Measurements from ENCODE around the gene GPR33. TPM values are rescaled to one million over a fixed set of nuclear protein-coding genes. Genes with fewer than 3 reads are reported as not detected.

The GPR33 gene
- total and polyA plus RNA-seq, 10 of the 15 experiments (the other 5 are each of a cell fraction or from before 2014, with no cell fraction given), result not detected

DNA sequence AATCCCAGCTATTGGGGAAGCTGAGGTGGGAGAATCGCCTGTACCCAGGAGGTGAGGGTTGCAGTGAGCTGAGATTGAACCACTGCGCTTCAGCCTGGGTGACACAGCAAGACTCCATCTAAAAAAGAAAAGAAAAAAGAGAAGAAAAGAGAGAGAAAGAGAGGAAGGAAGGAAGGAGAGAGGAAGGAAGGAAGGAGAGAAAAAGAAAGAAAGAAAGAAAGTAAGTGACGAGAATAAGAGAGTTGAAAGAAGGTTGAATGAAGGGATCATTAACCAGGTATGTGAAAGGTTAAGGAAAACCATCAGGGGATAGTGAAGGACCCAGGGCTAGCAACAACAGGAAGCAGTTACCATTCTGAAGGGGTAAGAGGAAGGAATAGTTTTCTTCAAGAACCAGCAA lies 26.3 kb downstream of the GPR33 start:
- no TSS peak for BruUV-seq (replicated peaks)
- ChIA-PET RAD21 (ENCODE audit: unreplicated experiment) (no interaction called here), CTCF (interaction anchor here (1.1 to 1.2 kb wide), 2 partner anchors 783 to 793 kb away, joined by 3 to 4 read pairs; no protein-coding TSS in a partner anchor), POLR2A (no interaction called here), SMC1A (ENCODE audit: uncharacterized antibody, unreplicated experiment) (interaction anchor here (1.1 kb wide), 1 partner anchor 24 kb away, joined by 3 read pairs; no protein-coding TSS in a partner anchor)
- ATAC-seq (no peak), FAIRE-seq (no peak), DNase-seq (ENCODE audit: low read depth, low spot score) (no peak)
- peaks cover 6% of the 10 kb centered on the region for H3K79me2 ChIP-seq (ENCODE audit: control insufficient read depth, insufficient read depth, low read length)
- no peaks in the 10 kb centered on the region for H3K36me3 ChIP-seq (ENCODE audit: control insufficient read depth in 2 of 2, insufficient read depth in 2 of 2, low read length in 1 of 2)
- no peak overlapping the region for H3K4me3 ChIP-seq
- TF ChIP-seq FOXK2 (IDR thresholded peaks at IDR 0.05) (0 out of 2 replicates have a peak, but pooled peaks have one; percentile 35), NR2C2 (IDR thresholded peaks at IDR 0.05; ENCODE audit: borderline replicate concordance, control insufficient read depth, insufficient read length, low read depth) (no peak), NFYB (IDR thresholded peaks at IDR 0.05; ENCODE audit: insufficient read depth, low read depth, low read length) (no peak), JUNB (IDR thresholded peaks at IDR 0.05) (no peak)
- no peaks in the 10 kb centered on the region for H3K9me3 ChIP-seq (replicated peaks; ENCODE audit: control insufficient read depth, insufficient read depth, low read length)
- no peak overlapping the region for H3K27ac ChIP-seq (ENCODE audit: control insufficient read depth, insufficient read depth)
- no peaks in the 10 kb centered on the region for H4K20me1 ChIP-seq (ENCODE audit: control insufficient read depth, insufficient read depth)
- peak overlapping the region; percentile 29; the same call in 1 of the 2 replicates for H2AFZ ChIP-seq (ENCODE audit: control insufficient read depth, low read depth, low read length)
- no peaks in the 10 kb centered on the region for H3K27me3 ChIP-seq (replicated peaks in 1 of 2; ENCODE audit: control insufficient read depth in 2 of 2, insufficient read depth in 2 of 2, low read length in 1 of 2)
- 63% methylated on average over 3 of the region's 3 CpGs for WGBS (ENCODE audit: insufficient coverage, insufficient replicate concordance, low lambda C conversion rate, missing lambda C conversion rate)
- in situ Hi-C loops (cut with MboI), result no loop called here
- H3K4me2 ChIP-seq (ENCODE audit: control insufficient read depth, insufficient read depth), result no peak overlapping the region
- intact Hi-C loops (cut with micrococcal nuclease; ENCODE audit: unreplicated experiment), result no loop called here
- no peaks in the 10 kb centered on the region; the same call in 1 of the 2 replicates for H3K4me1 ChIP-seq (ENCODE audit: control insufficient read depth, insufficient read depth, low read length)
- H3K9ac ChIP-seq (ENCODE audit: control insufficient read depth, insufficient read depth, low read length), result no peak overlapping the region

All from GM12878 (cell line).